Nephron progenitor cell (in vitro differentiated cells): Measurements from ENCODE around the gene RBSN.

ENCODE experiments used
- DNase-seq: peaks from one replicate; pipeline ENCODE4 v3.0.0; 2021
- H3K27ac Mint-ChIP-seq: 2 replicates; pipeline ENCODE4 v1.8.0; 2021; ENCODE audit warnings: mild to moderate bottlenecking, moderate library complexity, mixed read lengths
- H3K27me3 Mint-ChIP-seq: 2 replicates; pipeline ENCODE4 v1.8.0; 2021; ENCODE audit warnings: mild to moderate bottlenecking, low read depth, mixed read lengths; ENCODE audit not compliant: poor library complexity
- H3K36me3 Mint-ChIP-seq: 2 replicates; pipeline ENCODE4 v1.8.0; 2021; ENCODE audit warnings: low read depth, mixed read lengths
- H3K4me1 Mint-ChIP-seq: 2 replicates; pipeline ENCODE4 v1.8.0; 2021; ENCODE audit warnings: mixed read lengths
- H3K4me3 Mint-ChIP-seq: 2 replicates; pipeline ENCODE4 v1.8.0; 2021; ENCODE audit warnings: mild to moderate bottlenecking, moderate library complexity, mixed read lengths
- H3K9me3 Mint-ChIP-seq: 2 replicates; pipeline ENCODE4 v1.8.0; 2021; ENCODE audit warnings: mild to moderate bottlenecking, moderate library complexity, mixed read lengths
- CTCF ChIP-seq: fragments of 200-600 bp; sonication (generic); IDR thresholded peaks from 2 replicates; pipeline ENCODE4 v1.5.0; 2021; ENCODE audit warnings: antibody characterized with exemption

RBSN gene

GRCh38 chr3:15107075-15107947, 8.4 kb upstream of the RBSN start:
- no peak for TF ChIP-seq CTCF
- H3K27me3 Mint-ChIP-seq, result peaks cover 25% of the 10 kb centered on the region
- H3K4me3 Mint-ChIP-seq, result no peak overlapping the region
- no peaks in the 10 kb centered on the region for H3K9me3 Mint-ChIP-seq
- no peak for DNase-seq
- no peaks in the 10 kb centered on the region for H3K36me3 Mint-ChIP-seq
- H3K27ac Mint-ChIP-seq, result peak overlapping the region; percentile 64
- peaks cover 33% of the 10 kb centered on the region for H3K4me1 Mint-ChIP-seq

- Mint-ChIP-seq H3K4me1 (peaks cover 26% of the 10 kb centered on the region), H3K27ac (no peak overlapping the region), H3K9me3 (no peaks in the 10 kb centered on the region), H3K4me3 (no peak overlapping the region), H3K27me3 (peaks cover 28% of the 10 kb centered on the region), H3K36me3 (no peaks in the 10 kb centered on the region)
- TF ChIP-seq CTCF, result no peak
- no peak for DNase-seq
Observed at GRCh38 chr3:15102836-15103235, 3.9 kb upstream of the RBSN start.

GRCh38 chr3:15102256-15102655, 3.3 kb upstream of the RBSN start:
- TF ChIP-seq CTCF, result no peak
- Mint-ChIP-seq H3K9me3 (no peaks in the 10 kb centered on the region), H3K36me3 (no peaks in the 10 kb centered on the region), H3K4me1 (peaks cover 25% of the 10 kb centered on the region), H3K27ac (no peak overlapping the region), H3K4me3 (no peak overlapping the region), H3K27me3 (peaks cover 26% of the 10 kb centered on the region)
- no peak for DNase-seq

GRCh38 chr3:15099364-15100098, 583 bp upstream of the RBSN start:
- no peaks in the 10 kb centered on the region for H3K9me3 Mint-ChIP-seq
- peak overlapping the region; percentile 67 for H3K27ac Mint-ChIP-seq
- no peak for TF ChIP-seq CTCF
- H3K36me3 Mint-ChIP-seq, result peaks cover 10% of the 10 kb centered on the region
- H3K4me3 Mint-ChIP-seq, result peak overlapping the region; percentile 98
- DNase-seq, result no peak
- peaks cover 15% of the 10 kb centered on the region for H3K27me3 Mint-ChIP-seq
- peaks cover 23% of the 10 kb centered on the region for H3K4me1 Mint-ChIP-seq

- H3K27ac Mint-ChIP-seq, result peak overlapping the region; percentile 14
- DNase-seq, result no peak
- H3K27me3 Mint-ChIP-seq, result peaks cover 14% of the 10 kb centered on the region
- H3K9me3 Mint-ChIP-seq, result no peaks in the 10 kb centered on the region
- H3K4me1 Mint-ChIP-seq, result peaks cover 23% of the 10 kb centered on the region
- peak overlapping the region; percentile 98 for H3K4me3 Mint-ChIP-seq
- TF ChIP-seq CTCF, result no peak
- peaks cover 14% of the 10 kb centered on the region for H3K36me3 Mint-ChIP-seq
Observed at GRCh38 chr3:15097891-15098290, 1.1 kb downstream of the RBSN start.
